NCI-H2196 (cell line): ENCODE measurements around the gene IL23R.
"Not testable (repeated sequence)": the region's sequence is repeated elsewhere in the genome, so short reads cannot be mapped to it uniquely, and the experiment has no call there.

ENCODE experiments used
- DNase-seq: peaks from one replicate; lab custom pipeline; 2025; ENCODE audit not compliant: unreplicated experiment; lab: John Stamatoyannopoulos, UW

The IL23R gene, protein sequence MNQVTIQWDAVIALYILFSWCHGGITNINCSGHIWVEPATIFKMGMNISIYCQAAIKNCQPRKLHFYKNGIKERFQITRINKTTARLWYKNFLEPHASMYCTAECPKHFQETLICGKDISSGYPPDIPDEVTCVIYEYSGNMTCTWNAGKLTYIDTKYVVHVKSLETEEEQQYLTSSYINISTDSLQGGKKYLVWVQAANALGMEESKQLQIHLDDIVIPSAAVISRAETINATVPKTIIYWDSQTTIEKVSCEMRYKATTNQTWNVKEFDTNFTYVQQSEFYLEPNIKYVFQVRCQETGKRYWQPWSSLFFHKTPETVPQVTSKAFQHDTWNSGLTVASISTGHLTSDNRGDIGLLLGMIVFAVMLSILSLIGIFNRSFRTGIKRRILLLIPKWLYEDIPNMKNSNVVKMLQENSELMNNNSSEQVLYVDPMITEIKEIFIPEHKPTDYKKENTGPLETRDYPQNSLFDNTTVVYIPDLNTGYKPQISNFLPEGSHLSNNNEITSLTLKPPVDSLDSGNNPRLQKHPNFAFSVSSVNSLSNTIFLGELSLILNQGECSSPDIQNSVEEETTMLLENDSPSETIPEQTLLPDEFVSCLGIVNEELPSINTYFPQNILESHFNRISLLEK

GRCh38 chr1:67166196-67166595 is at the start of gene IL23R:
Gene IL23R (plus strand): TSS chr1:67166454. CDS start chr1:67168121, 1,667 bp downstream.
- no peak for DNase-seq

- DNase-seq = no peak
Measured at GRCh38 chr1:67118191-67118590, 48.1 kb upstream of the IL23R start.

DNA sequence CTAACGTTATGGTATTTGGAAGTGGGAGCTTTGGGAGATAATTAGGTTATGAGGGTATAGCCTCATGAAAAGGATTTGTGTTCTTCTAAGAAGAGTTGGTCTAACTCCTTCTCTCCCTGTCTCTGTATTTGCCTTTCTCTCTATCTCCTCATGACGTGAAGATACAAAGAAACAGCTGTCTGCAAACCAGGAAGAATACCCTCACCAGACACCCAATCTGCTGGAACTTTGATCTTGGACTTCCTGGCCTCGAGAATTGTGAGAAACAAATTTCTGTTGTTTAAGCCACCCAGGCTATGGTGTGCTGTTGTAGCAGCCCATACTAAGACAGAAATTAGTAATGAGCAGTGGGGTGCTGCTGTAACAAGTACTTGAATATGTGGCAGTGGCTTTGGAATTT is 47.6 kb upstream of the IL23R start:
- DNase-seq = no peak

DNA sequence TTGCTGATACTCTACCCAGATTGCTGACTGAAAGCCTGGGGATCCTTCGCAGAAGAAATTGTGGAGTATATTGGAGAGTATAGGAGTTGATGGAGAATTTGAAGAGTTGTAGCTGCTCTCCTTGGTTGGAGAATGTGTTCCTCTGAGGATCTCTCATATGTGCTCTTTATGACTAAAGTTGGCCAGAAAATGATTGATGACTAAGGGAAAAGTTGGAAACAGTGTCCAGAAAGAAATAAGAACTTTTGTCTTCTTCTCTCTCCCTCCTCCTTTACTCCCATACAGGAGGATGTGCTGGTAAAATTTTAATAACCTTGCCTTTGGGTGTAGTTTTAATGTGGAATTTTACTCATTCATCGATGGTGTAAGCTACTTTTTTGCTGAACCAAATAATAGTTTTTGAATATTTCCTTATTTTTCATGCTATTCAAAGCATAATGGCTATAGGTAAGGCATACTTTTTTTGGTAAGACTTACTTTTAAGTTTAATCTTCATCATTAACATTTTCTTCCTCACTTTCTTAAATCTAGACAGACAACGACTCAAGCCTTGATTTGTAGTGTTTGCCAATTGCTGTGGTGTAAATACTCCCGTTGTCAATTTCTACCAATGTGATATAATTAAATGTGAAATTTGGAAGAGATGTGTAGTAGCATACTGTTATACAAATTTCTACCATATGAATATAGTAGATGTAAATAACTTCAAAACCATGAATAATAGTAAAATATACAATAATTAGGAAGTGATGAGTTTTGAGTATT is 45.2 kb upstream of the IL23R start:
- no peak for DNase-seq

- no peak for DNase-seq
Measured at GRCh38 chr1:67124455-67124854, 41.8 kb upstream of the IL23R start.

DNA sequence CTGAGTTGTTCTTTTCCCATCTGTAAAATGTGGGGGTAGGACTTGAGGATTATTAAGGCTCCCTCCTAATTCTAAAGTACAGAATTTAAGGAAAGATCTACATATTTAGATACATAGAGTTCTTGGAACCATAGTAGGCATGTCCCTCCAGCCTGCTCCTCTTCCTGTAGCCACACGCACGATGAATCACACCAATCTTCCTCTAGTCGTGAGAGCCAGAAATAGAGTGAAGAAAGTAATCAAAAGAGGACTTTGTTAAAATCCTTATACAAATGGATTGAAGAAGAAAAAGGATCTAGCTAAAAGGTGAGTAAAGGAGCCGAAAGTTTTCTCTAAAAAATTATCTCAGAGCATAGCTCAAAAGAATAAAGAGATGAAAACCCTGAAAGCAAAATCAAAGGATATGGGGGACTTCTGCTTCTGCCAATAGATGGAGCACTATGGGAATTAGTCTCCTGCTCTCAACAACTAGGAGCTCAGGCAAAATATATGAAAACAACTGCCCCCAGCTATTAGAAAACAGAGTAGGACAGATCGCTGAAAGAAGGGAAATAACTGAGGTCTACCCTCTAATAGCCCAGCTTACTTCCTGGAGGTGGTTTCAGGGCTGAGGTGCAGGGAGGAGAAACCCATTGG is 40.0 kb upstream of the IL23R start:
- no peak for DNase-seq

DNA sequence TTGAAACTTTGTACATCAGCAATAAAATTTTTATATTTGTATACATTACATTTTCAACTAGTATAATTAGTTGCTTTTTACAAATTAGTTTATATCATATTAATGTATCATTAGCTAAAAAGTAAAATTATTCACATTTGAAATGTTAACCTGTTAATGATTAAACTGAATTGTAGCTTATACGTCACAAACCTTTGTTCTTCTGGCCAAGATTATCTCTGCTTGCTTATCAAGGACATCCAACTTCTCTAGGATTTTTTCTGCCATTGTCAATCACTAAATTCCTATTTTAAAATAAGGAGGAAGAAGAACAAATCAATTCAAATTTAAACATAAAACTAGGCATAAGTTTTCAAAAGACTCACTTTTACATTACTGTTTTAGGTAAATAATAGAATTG is 39.3 kb upstream of the IL23R start:
- DNase-seq = no peak

- peak; percentile 16 for DNase-seq
Measured at GRCh38 chr1:67130673-67131072, 35.6 kb upstream of the IL23R start.

- no peak for DNase-seq
Measured at GRCh38 chr1:67133177-67133576, 33.1 kb upstream of the IL23R start.

- no peak for DNase-seq
Measured at GRCh38 chr1:67134695-67135094, 31.6 kb upstream of the IL23R start, which contains the start of gene C1orf141. Gene C1orf141 (minus strand): TSS chr1:67134970. CDS start chr1:67127240, 7,730 bp downstream.

- DNase-seq = no peak
Measured at GRCh38 chr1:67135354-67135753, 30.9 kb upstream of the IL23R start.

- DNase-seq = no peak
Measured at GRCh38 chr1:67137307-67137753, 28.9 kb upstream of the IL23R start.

GRCh38 chr1:67138813-67139499 is 27.3 kb upstream of the IL23R start:
- no peak for DNase-seq

GRCh38 chr1:67140460-67140859 is 25.8 kb upstream of the IL23R start:
- no peak for DNase-seq

- not testable (repeated sequence) for DNase-seq
Measured at GRCh38 chr1:67141832-67142231, 24.4 kb upstream of the IL23R start.

GRCh38 chr1:67142931-67143330 is 23.3 kb upstream of the IL23R start:
- no peak for DNase-seq

GRCh38 chr1:67143966-67144365 is 22.3 kb upstream of the IL23R start:
- no peak for DNase-seq

GRCh38 chr1:67144696-67145095 is 21.6 kb upstream of the IL23R start:
- no peak for DNase-seq

GRCh38 chr1:67146101-67146500 is 20.2 kb upstream of the IL23R start:
- no peak for DNase-seq

- no peak for DNase-seq
Measured at GRCh38 chr1:67146539-67146938, 19.7 kb upstream of the IL23R start.

- DNase-seq = not testable (repeated sequence)
Measured at GRCh38 chr1:67147973-67148372, 18.3 kb upstream of the IL23R start.
